Kidney epithelial cell (primary cell): ENCODE measurements around the gene FARP1. TPM values are rescaled to one million over a fixed set of nuclear protein-coding genes. Genes with fewer than 3 reads are reported as not detected.

Experiments used
- DNase-seq: peaks from one replicate; pipeline ENCODE4 v3.0.0-alpha.2; 2010; ENCODE audit warnings: low read depth
- H3K27me3 ChIP-seq: 2 replicates; pipeline ENCODE4 v1.6.0; 2011; ENCODE audit warnings: low read length; ENCODE audit not compliant: control insufficient read depth, insufficient read depth
- H3K36me3 ChIP-seq: 2 replicates; pipeline ENCODE4 v1.5.1; 2011; ENCODE audit warnings: low read length; ENCODE audit not compliant: control insufficient read depth, insufficient read depth
- H3K4me3 ChIP-seq: 2 replicates; pipeline ENCODE4 v1.5.1; 2011; ENCODE audit warnings: low read depth, mild to moderate bottlenecking, control low read depth, low read length
- total RNA-seq: library from RNA; depleted of rRNA; stranded (reverse); fragments of >200 nt; gene quantifications from 2 replicates; pipeline ENCODE4 v1.2.3, GENCODE V29; 2015
- TF ChIP-seq, protein P1 (sequence below): IDR thresholded peaks from 2 replicates; pipeline ENCODE4 v1.5.1; 2011; ENCODE audit warnings: mild to moderate bottlenecking, moderate library complexity, low read length, control low read depth, inconsistent platforms; ENCODE audit not compliant: insufficient read depth, poor library complexity, severe bottlenecking

The FARP1 gene
- total RNA-seq, 1 donor from 2014 or later, result 135 TPM

DNA sequence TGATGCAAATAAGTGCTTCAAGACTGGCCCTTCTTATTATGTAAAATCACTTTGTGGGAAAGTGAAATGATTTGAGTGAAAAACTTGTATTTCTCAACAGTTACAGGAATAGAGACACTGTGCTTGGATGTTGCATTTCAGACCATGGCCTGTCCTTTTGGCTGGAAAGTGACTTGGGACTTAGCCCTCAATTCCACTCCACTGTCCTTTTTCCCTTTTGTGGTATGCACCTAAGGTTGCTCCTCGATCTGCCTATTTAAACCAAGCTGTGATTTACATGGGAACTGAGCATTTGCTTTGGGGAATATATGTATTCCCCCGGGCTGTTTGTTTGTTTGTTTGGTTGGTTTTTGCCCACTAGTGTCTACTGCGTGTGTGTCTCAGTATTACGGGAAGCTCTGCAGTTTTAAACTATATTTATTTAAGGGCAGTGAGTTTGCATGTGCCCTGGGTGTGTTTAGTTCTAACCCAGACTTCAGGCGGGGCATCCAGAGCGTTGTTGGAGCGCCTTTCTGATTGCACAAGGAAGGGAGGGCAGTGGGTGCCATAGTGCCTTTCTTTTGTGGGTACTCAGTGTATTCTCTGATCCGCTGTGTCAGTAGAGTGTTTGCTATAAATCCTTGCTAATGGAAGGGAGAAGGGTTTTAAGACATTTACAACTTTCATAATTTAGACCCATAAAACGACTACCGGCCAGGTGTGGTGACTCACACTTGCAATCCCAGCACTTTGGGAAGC is 52.3 kb downstream of the FARP1 start:
- TF ChIP-seq, protein P1, sequence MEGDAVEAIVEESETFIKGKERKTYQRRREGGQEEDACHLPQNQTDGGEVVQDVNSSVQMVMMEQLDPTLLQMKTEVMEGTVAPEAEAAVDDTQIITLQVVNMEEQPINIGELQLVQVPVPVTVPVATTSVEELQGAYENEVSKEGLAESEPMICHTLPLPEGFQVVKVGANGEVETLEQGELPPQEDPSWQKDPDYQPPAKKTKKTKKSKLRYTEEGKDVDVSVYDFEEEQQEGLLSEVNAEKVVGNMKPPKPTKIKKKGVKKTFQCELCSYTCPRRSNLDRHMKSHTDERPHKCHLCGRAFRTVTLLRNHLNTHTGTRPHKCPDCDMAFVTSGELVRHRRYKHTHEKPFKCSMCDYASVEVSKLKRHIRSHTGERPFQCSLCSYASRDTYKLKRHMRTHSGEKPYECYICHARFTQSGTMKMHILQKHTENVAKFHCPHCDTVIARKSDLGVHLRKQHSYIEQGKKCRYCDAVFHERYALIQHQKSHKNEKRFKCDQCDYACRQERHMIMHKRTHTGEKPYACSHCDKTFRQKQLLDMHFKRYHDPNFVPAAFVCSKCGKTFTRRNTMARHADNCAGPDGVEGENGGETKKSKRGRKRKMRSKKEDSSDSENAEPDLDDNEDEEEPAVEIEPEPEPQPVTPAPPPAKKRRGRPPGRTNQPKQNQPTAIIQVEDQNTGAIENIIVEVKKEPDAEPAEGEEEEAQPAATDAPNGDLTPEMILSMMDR, result no peak
- H3K36me3 ChIP-seq, result no peaks in the 10 kb centered on the region
- no peaks in the 10 kb centered on the region for H3K27me3 ChIP-seq
- no peak overlapping the region for H3K4me3 ChIP-seq
- no peak for DNase-seq

DNA sequence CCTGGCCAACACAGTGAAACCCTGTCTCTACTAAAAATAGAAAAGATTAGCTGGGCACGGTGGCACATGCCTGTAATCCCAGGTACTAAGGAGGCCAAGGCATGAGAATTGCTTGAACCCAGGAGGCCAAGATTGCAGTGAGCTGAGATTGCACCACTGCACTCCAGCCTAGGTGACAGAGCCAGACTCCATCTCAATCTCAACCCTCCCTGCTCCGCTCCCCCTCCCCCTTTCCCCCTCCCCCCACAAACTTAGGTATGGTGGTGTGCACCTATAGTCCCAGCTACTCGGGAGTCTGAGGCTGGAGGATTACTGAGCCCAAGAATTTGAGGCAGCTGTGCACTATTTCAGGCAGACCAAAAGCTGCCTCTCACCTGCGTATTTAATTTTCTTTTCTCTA is 55.8 kb downstream of the FARP1 start:
- no peaks in the 10 kb centered on the region for H3K27me3 ChIP-seq
- DNase-seq, result no peak
- peaks cover 2% of the 10 kb centered on the region for H3K36me3 ChIP-seq
- H3K4me3 ChIP-seq, result no peak overlapping the region
- TF ChIP-seq, protein P1, result no peak

DNA sequence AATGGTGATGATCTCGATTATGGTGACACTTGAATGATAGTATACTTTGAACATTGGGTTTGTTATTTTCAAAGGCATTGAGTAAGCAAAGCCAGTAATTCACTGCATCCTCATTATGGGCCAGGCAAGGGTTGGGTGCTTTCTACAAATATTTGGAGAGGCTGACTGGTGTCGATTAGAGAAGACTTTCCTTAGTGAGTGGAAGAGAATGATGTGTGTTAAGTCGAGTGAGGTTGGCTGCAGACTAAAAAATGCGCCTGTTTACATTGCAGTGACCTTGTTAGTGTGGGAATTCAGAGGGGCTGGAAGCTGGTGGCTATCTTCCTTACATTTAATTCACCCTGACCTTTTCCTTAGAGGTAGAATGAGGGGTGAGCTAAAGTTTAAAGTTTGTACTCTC is 56.6 kb downstream of the FARP1 start:
- no peak overlapping the region for H3K4me3 ChIP-seq
- no peak for DNase-seq
- peaks cover 2% of the 10 kb centered on the region for H3K36me3 ChIP-seq
- TF ChIP-seq, protein P1, result no peak
- H3K27me3 ChIP-seq, result no peaks in the 10 kb centered on the region

DNA sequence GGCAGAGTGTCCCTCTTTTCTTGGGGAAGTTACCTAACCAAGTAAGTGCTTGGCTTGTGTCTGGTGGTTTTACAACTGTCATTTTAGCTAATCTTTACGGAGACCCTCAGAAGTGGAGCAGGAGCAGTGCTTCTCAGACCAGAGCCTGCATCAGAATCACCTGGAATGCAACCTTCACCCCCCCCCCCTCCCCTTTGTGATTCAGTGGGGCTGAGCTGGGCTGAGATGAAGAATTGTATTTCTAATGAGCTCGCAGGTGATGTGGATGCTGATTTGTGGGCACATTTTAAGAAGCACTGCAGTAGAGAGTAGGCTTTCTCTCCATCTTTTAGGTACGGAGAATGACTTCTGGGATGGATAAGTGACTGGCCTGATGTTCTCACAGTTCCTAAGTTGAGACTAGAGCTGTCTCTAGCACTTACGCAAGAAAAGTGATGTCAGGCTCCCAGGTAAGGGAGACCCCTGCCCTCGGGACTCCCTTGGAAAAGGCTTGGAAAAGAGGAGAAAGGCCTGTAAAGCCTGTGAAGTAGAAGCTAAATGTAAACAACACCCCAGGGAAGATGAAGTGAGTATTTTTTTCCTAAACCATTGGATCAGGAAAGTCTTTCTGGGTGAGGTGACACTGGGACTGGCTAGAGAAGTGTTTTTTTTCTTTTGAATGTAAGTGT is 57.5 kb downstream of the FARP1 start:
- no peak overlapping the region for H3K4me3 ChIP-seq
- H3K27me3 ChIP-seq, result no peaks in the 10 kb centered on the region
- no peak for DNase-seq
- TF ChIP-seq, protein P1, result no peak
- H3K36me3 ChIP-seq, result peaks cover 2% of the 10 kb centered on the region

DNA sequence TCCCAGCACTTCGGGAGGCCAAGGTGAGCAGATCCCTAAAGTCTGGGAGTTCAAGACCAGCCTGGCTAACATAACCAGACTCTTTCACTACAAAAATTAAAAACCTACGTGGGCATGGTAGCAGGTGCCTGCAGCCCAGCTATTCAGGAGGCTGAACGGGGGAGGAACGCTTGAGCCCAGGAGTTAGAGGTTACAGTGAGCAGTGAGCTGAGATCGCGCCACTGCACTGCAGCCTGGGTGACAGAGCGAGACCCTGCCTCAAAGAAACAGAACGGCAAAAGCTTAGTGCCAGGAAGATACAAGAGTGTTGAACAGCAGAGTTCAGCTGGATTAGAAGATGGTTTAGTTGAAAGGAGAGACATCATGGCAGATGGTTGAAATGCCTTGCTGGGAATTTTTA is 58.3 kb downstream of the FARP1 start:
- TF ChIP-seq, protein P1, result no peak
- DNase-seq, result no peak
- Histone ChIP-seq H3K27me3 (no peaks in the 10 kb centered on the region), H3K4me3 (no peak overlapping the region), H3K36me3 (peaks cover 2% of the 10 kb centered on the region)
